Stimulated activated memory B cell treated with anti-CD40 and anti-IgM and Interleukin-4, amounts not matched to agents 10 μg/mL and 1 μg/mL and 100 μg/mL, for 72 hours (primary cell): Measurements from ENCODE around the gene CLIC4.
"Not testable (repeated sequence)": the region's sequence is repeated elsewhere in the genome, so short reads cannot be mapped to it uniquely, and the experiment has no call there.

Source experiments
- ATAC-seq: fragments of 150-1000 bp; cut with Tn5 transposase; 2 replicates; pipeline ENCODE4 v1.10.0; 2021
- H3K27ac Mint-ChIP-seq: one replicate; pipeline ENCODE4 v1.8.0; 2022; ENCODE audit warnings: mild to moderate bottlenecking, mixed read lengths
- H3K27me3 Mint-ChIP-seq: one replicate; pipeline ENCODE4 v1.8.0; 2022; ENCODE audit warnings: mixed read lengths
- H3K36me3 Mint-ChIP-seq: one replicate; pipeline ENCODE4 v1.8.0; 2022; ENCODE audit warnings: mixed read lengths
- H3K4me1 Mint-ChIP-seq: one replicate; pipeline ENCODE4 v1.8.0; 2022; ENCODE audit warnings: mixed read lengths
- H3K4me3 Mint-ChIP-seq: one replicate; pipeline ENCODE4 v1.8.0; 2022; ENCODE audit warnings: mild to moderate bottlenecking, moderate library complexity, mixed read lengths
- H3K9me3 Mint-ChIP-seq: one replicate; pipeline ENCODE4 v1.8.0; 2022; ENCODE audit warnings: mixed read lengths

Gene CLIC4

DNA sequence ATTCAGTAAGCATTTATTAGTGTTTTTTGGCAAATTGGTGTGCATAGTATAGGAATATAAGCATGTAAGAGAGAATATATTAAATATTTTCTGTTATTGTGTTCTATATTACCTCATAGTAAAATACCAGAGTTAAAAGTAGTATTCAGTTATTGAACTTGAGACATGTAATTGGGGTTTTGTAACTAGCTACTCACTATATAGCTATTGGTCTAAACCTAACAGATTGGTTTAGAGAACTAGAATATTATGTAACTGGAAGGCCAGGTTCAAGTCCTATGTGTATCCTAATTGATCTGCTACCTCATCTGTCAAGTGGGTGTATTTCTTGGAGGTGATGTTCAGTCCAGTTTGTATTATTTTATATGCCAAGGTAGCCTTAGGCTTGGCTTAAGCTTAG lies 26.3 kb downstream of the CLIC4 start:
- H3K9me3 Mint-ChIP-seq = no peaks in the 10 kb centered on the region
- peaks cover 6% of the 10 kb centered on the region for H3K36me3 Mint-ChIP-seq
- no peak for ATAC-seq
- no peaks in the 10 kb centered on the region for H3K27me3 Mint-ChIP-seq
- no peak overlapping the region for H3K4me3 Mint-ChIP-seq
- no peak overlapping the region for H3K27ac Mint-ChIP-seq
- H3K4me1 Mint-ChIP-seq = peaks cover 38% of the 10 kb centered on the region

DNA sequence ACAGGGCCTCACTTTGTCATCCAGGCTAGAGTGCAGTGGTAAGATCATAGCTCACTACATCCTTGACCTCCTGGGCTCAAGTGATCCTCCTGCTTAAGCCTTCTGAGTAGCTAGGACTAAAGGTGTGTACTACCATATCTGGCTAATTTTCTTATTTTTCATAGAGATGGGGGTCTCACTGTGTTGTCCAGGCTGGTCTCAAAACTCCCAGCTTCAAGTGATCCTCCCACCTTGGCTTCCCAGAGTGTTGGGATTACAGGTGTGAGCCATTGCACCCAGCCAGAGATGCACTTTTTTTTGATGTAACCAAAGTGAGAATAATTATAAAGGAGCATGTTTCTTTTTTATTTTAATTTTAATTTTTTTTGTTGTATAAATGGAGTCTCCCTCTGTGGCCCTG lies 28.4 kb downstream of the CLIC4 start:
- no peak overlapping the region for H3K4me3 Mint-ChIP-seq
- H3K27ac Mint-ChIP-seq = no peak overlapping the region
- H3K9me3 Mint-ChIP-seq = no peaks in the 10 kb centered on the region
- peaks cover 6% of the 10 kb centered on the region for H3K36me3 Mint-ChIP-seq
- H3K27me3 Mint-ChIP-seq = no peaks in the 10 kb centered on the region
- H3K4me1 Mint-ChIP-seq = peaks cover 42% of the 10 kb centered on the region
- no peak for ATAC-seq

GRCh38 chr1:24775348-24775747 lies 30.1 kb downstream of the CLIC4 start:
- Mint-ChIP-seq H3K36me3 (peaks cover 12% of the 10 kb centered on the region), H3K4me3 (no peak overlapping the region), H3K4me1 (peaks cover 43% of the 10 kb centered on the region), H3K27ac (no peak overlapping the region), H3K9me3 (no peaks in the 10 kb centered on the region), H3K27me3 (no peaks in the 10 kb centered on the region)
- ATAC-seq = no peak

DNA sequence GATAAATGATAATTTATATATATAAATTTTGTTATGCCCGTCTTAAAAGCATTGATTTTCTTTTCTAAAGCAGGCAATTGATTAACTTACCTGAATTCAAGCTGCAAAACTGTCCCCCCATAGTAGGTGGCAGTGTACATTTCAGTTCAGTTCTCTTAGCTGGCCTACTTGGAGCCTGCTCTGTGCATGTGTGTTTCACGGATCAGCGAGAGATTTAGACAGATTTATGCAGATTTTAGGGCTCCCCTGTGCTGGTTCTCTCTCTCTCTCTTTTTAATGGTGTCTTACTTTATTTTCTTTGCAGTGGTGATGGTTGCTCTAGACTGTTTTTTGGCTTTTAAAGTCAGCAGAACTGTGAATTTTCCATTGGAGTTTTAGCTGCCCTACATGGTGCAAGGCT lies 30.7 kb downstream of the CLIC4 start:
- Mint-ChIP-seq H3K4me1 (peaks cover 42% of the 10 kb centered on the region), H3K27me3 (no peaks in the 10 kb centered on the region), H3K9me3 (no peaks in the 10 kb centered on the region), H3K36me3 (peaks cover 12% of the 10 kb centered on the region), H3K27ac (no peak overlapping the region), H3K4me3 (no peak overlapping the region)
- no peak for ATAC-seq

DNA sequence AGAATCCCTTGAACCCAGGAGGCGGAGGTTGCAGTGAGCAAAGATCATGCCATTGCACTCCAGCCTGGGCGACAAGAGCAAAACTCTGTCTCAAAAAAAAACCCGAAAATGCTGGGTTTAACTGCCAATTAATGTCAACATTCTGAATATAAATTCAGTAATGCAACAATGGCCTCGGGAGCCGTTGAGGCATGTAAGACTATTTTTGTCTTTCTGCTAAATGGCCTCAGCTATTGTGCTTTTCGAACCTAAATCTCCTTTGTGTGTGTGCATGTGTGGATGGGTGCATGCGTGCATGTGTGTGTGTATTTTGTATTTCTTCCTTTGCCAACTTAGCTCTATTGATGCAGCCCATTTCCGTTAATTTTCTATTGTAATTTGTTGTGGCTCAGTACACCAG lies 31.6 kb downstream of the CLIC4 start:
- H3K9me3 Mint-ChIP-seq = no peaks in the 10 kb centered on the region
- no peaks in the 10 kb centered on the region for H3K27me3 Mint-ChIP-seq
- ATAC-seq = no peak
- no peak overlapping the region for H3K27ac Mint-ChIP-seq
- H3K36me3 Mint-ChIP-seq = peaks cover 17% of the 10 kb centered on the region
- peaks cover 49% of the 10 kb centered on the region for H3K4me1 Mint-ChIP-seq
- H3K4me3 Mint-ChIP-seq = no peak overlapping the region

- H3K9me3 Mint-ChIP-seq = no peaks in the 10 kb centered on the region
- H3K27ac Mint-ChIP-seq = no peak overlapping the region
- no peak overlapping the region for H3K4me3 Mint-ChIP-seq
- H3K4me1 Mint-ChIP-seq = peaks cover 44% of the 10 kb centered on the region
- no peak for ATAC-seq
- H3K27me3 Mint-ChIP-seq = no peaks in the 10 kb centered on the region
- H3K36me3 Mint-ChIP-seq = peaks cover 17% of the 10 kb centered on the region
Observed at GRCh38 chr1:24778141-24778540, 32.9 kb downstream of the CLIC4 start.

GRCh38 chr1:24779199-24779598 lies 34.0 kb downstream of the CLIC4 start:
- H3K4me3 Mint-ChIP-seq, H3K27me3 Mint-ChIP-seq, H3K9me3 Mint-ChIP-seq, ATAC-seq, H3K27ac Mint-ChIP-seq: not testable (repeated sequence)
- peaks cover 17% of the 10 kb centered on the region for H3K36me3 Mint-ChIP-seq
- H3K4me1 Mint-ChIP-seq = peaks cover 47% of the 10 kb centered on the region

GRCh38 chr1:24779689-24780464 lies 34.6 kb downstream of the CLIC4 start:
- Mint-ChIP-seq H3K4me3 (no peak overlapping the region), H3K4me1 (peaks cover 49% of the 10 kb centered on the region), H3K9me3 (no peaks in the 10 kb centered on the region), H3K27me3 (no peaks in the 10 kb centered on the region), H3K36me3 (peaks cover 17% of the 10 kb centered on the region), H3K27ac (no peak overlapping the region)
- ATAC-seq = no peak

DNA sequence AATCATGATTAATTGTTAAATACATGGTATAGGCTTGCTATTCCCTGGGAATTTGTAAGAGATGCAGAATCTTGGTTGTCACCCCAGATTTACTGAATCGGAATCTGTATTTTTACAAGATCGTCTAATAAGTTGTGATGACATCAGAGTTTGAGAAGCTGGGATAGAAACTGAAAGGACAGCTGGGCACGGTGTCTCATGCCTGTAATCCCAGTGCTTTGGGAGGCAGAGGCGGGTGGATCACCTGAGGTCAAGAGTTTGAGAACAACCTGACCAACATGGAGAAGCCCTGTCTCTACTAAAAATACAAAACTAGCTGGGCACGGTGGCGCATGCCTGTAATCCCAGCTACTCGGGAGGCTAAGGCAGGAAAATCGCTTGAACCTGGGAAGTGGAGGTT lies 35.4 kb downstream of the CLIC4 start:
- H3K27ac Mint-ChIP-seq, H3K4me3 Mint-ChIP-seq, ATAC-seq, H3K27me3 Mint-ChIP-seq, H3K9me3 Mint-ChIP-seq: not testable (repeated sequence)
- Mint-ChIP-seq H3K4me1 (peaks cover 43% of the 10 kb centered on the region), H3K36me3 (peaks cover 12% of the 10 kb centered on the region)

DNA sequence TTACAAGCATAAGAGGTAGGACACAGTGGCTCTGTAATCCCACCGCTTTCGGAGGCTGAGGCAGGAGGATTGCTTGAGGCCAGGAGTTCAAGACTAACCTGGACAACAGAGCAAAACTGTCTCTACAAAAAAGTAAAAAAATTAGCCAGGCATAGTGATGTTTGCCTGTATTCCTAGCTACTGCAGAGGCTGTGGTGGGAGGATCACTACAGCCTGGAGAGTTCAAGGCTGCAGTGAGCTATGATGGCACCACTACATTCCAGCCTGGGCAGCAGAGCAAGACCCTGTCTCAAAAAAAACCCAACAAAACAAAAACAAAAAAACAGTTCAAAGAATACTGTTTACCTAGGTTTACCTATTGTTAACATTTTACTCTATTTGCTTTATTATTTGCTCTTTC lies 37.4 kb downstream of the CLIC4 start:
- H3K4me3 Mint-ChIP-seq = no peak overlapping the region
- H3K27ac Mint-ChIP-seq = no peak overlapping the region
- no peaks in the 10 kb centered on the region for H3K9me3 Mint-ChIP-seq
- H3K4me1 Mint-ChIP-seq = peaks cover 28% of the 10 kb centered on the region
- peaks cover 11% of the 10 kb centered on the region for H3K36me3 Mint-ChIP-seq
- ATAC-seq = no peak
- no peaks in the 10 kb centered on the region for H3K27me3 Mint-ChIP-seq

DNA sequence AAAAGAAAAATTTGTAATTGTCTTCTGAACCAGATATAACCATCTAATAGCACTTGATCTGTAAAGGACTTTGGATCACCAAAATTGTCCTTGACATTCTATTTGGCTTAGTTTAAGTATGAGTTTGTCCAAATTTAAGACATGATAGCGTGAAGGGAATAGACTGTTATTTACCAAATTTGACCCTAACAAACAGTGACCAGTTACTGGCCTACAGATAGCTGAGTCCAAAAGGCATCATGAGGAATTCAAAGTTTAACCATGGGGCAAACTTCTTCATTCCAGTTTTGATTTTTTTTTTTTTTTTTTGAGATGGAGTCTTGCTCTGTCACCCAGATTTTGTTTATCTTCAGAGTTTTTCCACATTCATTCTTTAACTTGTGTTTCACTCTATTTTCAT lies 38.5 kb downstream of the CLIC4 start:
- Mint-ChIP-seq H3K4me3 (no peak overlapping the region), H3K36me3 (peaks cover 11% of the 10 kb centered on the region), H3K27me3 (no peaks in the 10 kb centered on the region), H3K9me3 (no peaks in the 10 kb centered on the region), H3K27ac (peak overlapping the region; percentile 22), H3K4me1 (peaks cover 28% of the 10 kb centered on the region)
- no peak for ATAC-seq

DNA sequence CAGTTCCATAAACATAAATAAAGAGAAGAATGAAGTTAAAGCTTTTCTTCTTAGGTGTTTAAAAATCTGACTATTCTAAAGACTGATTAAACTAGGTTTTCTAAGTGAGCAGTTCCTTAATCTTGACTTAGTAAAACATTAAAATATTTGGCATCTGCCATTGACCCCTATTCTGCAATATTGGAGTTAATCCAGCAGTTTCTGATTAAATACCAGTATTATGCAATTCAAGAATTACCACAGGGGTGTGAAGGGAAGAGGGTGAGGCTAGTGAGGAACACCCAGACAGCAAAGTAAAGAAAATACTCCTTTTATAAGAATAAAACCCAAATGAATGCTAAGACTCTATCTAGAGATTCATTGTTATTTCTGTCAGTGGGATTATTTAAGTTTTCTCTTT lies 40.9 kb downstream of the CLIC4 start:
- ATAC-seq = no peak
- Mint-ChIP-seq H3K27ac (no peak overlapping the region), H3K9me3 (no peaks in the 10 kb centered on the region), H3K4me1 (peaks cover 11% of the 10 kb centered on the region), H3K27me3 (no peaks in the 10 kb centered on the region), H3K4me3 (no peak overlapping the region), H3K36me3 (peaks cover 4% of the 10 kb centered on the region)

DNA sequence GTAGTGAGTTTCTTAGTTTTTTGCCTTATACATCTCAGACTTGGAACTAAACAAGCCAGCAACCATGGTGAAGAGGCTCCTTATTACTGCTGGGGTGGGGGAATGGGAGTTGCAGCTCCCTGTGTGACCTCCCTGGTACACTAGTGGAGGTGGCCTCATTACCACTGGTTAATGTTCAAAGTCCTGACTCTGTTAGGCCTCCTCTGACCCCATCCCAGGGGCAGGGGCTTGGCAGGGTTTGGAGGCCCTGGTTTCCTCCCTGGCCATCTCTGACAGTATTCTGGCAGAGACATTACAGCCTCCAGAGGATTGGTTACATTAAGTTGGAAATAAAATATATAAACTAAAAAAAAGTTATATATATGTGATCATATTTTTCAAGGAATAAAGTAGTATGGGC lies 45.2 kb downstream of the CLIC4 start:
- peaks cover 30% of the 10 kb centered on the region for H3K4me1 Mint-ChIP-seq
- ATAC-seq = no peak
- no peaks in the 10 kb centered on the region for H3K9me3 Mint-ChIP-seq
- no peaks in the 10 kb centered on the region for H3K27me3 Mint-ChIP-seq
- no peak overlapping the region for H3K4me3 Mint-ChIP-seq
- no peaks in the 10 kb centered on the region for H3K36me3 Mint-ChIP-seq
- no peak overlapping the region for H3K27ac Mint-ChIP-seq

- Mint-ChIP-seq H3K9me3 (no peaks in the 10 kb centered on the region), H3K36me3 (peaks cover 12% of the 10 kb centered on the region), H3K27ac (peak overlapping the region; percentile 10), H3K4me1 (peaks cover 30% of the 10 kb centered on the region), H3K27me3 (no peaks in the 10 kb centered on the region), H3K4me3 (no peak overlapping the region)
- ATAC-seq = no peak
Observed at GRCh38 chr1:24793447-24794129, 48.3 kb downstream of the CLIC4 start.

GRCh38 chr1:24794130-24794502 lies 48.9 kb downstream of the CLIC4 start:
- H3K27me3 Mint-ChIP-seq, ATAC-seq, H3K4me3 Mint-ChIP-seq, H3K9me3 Mint-ChIP-seq: not testable (repeated sequence)
- Mint-ChIP-seq H3K4me1 (peaks cover 30% of the 10 kb centered on the region), H3K36me3 (peaks cover 17% of the 10 kb centered on the region), H3K27ac (peak overlapping the region; percentile 10)

DNA sequence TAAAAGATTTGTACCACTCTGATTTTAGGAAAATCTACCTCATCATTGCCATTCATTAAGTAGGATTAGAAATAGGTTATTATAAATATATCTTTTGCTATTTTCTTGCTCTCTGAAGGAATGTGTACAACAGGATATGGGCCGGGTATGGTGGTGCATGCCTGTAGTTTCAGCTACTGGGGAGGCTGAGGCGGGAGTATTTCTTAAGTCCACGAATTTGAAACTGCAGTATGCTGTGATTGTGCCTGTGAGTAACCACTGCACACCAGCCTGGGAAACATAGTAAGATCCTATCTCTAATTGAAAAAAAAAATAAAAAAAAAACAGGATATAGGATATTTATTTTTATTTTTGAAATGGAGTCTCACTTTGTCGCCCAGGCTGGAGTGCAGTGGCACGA lies 50.0 kb downstream of the CLIC4 start:
- Mint-ChIP-seq H3K27ac (no peak overlapping the region), H3K9me3 (no peaks in the 10 kb centered on the region), H3K4me1 (peaks cover 30% of the 10 kb centered on the region), H3K4me3 (no peak overlapping the region), H3K36me3 (peaks cover 19% of the 10 kb centered on the region), H3K27me3 (no peaks in the 10 kb centered on the region)
- no peak for ATAC-seq
